ENCODE measurements around the gene NTMT1. TPM values are rescaled to one million over a fixed set of nuclear protein-coding genes. Genes with fewer than 3 reads are reported as not detected.

The NTMT1 gene
- total RNA-seq, 4 donors from 2014 or later: 19.6 to 28.4 (median 22.6) TPM

- Histone ChIP-seq H3K27me3 (no peaks in the 10 kb centered on the region), H3K27ac (no peak overlapping the region), H3K4me3 (replicated peaks in 1 of 3) (no peak overlapping the region), H3K4me1 (no peaks in the 10 kb centered on the region), H3K36me3 (no peaks in the 10 kb centered on the region), H3K9me3 (no peaks in the 10 kb centered on the region)
- DNase-seq: no peak
- no peak for TF ChIP-seq CTCF (IDR thresholded peaks at IDR 0.05)
- no peak for TF ChIP-seq POLR2A (IDR thresholded peaks at IDR 0.05)
- intact Hi-C loops (cut with DNase I): no loop called here
- 82 to 89% methylated on average over 4 of the region's 4 CpGs for WGBS, 2 donors
Observed at GRCh38 chr9:129581505-129582189, 44.3 kb upstream of the NTMT1 start.

GRCh38 chr9:129582855-129583254 lies 43.1 kb upstream of the NTMT1 start:
- WGBS, 2 donors: 79 to 94% methylated on average over 3 of the region's 3 CpGs

GRCh38 chr9:129583308-129584038 lies 42.5 kb upstream of the NTMT1 start:
- H3K4me1 ChIP-seq: no peaks in the 10 kb centered on the region
- H3K27me3 ChIP-seq: no peaks in the 10 kb centered on the region
- no peak overlapping the region for H3K27ac ChIP-seq
- intact Hi-C loops (cut with DNase I): no loop called here
- TF ChIP-seq POLR2A (IDR thresholded peaks at IDR 0.05) (no peak), CTCF (IDR thresholded peaks at IDR 0.05) (no peak)
- WGBS, 2 donors: 77 to 78% methylated on average over 7 to 10 of the region's 10 CpGs
- DNase-seq: no peak
- H3K36me3 ChIP-seq: no peaks in the 10 kb centered on the region
- H3K4me3 ChIP-seq (replicated peaks in 1 of 3): no peak overlapping the region
- no peaks in the 10 kb centered on the region for H3K9me3 ChIP-seq

More at GRCh38 chr9:129582855-129583254, 43.1 kb upstream of the NTMT1 start:
- DNase-seq: no peak
- no peaks in the 10 kb centered on the region for H3K4me1 ChIP-seq
- no peak overlapping the region for H3K27ac ChIP-seq
- H3K27me3 ChIP-seq: no peaks in the 10 kb centered on the region
- TF ChIP-seq CTCF (IDR thresholded peaks at IDR 0.05) (no peak), POLR2A (IDR thresholded peaks at IDR 0.05) (no peak)
- intact Hi-C loops (cut with DNase I): no loop called here
- no peaks in the 10 kb centered on the region for H3K36me3 ChIP-seq
- H3K4me3 ChIP-seq (replicated peaks in 1 of 3): no peak overlapping the region
- H3K9me3 ChIP-seq: no peaks in the 10 kb centered on the region

GRCh38 chr9:129584136-129584535 lies 41.8 kb upstream of the NTMT1 start:
- intact Hi-C loops (cut with DNase I): no loop called here
- WGBS, 2 donors: 92% methylated on average over 1 of the region's 1 CpG
- H3K9me3 ChIP-seq: no peaks in the 10 kb centered on the region
- no peaks in the 10 kb centered on the region for H3K27me3 ChIP-seq
- H3K4me1 ChIP-seq: no peaks in the 10 kb centered on the region
- H3K27ac ChIP-seq: no peak overlapping the region
- no peaks in the 10 kb centered on the region for H3K36me3 ChIP-seq
- no peak overlapping the region for H3K4me3 ChIP-seq (replicated peaks in 1 of 3)
- TF ChIP-seq CTCF (IDR thresholded peaks at IDR 0.05) (no peak), POLR2A (IDR thresholded peaks at IDR 0.05) (no peak)
- peak; percentile 64 to 65 for DNase-seq

- no peaks in the 10 kb centered on the region for H3K36me3 ChIP-seq
- no peaks in the 10 kb centered on the region for H3K9me3 ChIP-seq
- 100% methylated on average over 1 of the region's 1 CpG for WGBS, 2 donors
- DNase-seq: no peak
- H3K4me3 ChIP-seq (replicated peaks in 1 of 3): no peak overlapping the region
- no peaks in the 10 kb centered on the region for H3K4me1 ChIP-seq
- H3K27me3 ChIP-seq: no peaks in the 10 kb centered on the region
- no peak overlapping the region for H3K27ac ChIP-seq
- intact Hi-C loops (cut with DNase I): no loop called here
- no peak for TF ChIP-seq POLR2A (IDR thresholded peaks at IDR 0.05)
- TF ChIP-seq CTCF (IDR thresholded peaks at IDR 0.05): no peak
Observed at GRCh38 chr9:129585352-129585751, 40.6 kb upstream of the NTMT1 start.

All from thyroid gland (tissue), 4 donors.